GM19351 (cell line): ENCODE measurements around the gene NRXN2.

Experiments
- ATAC-seq: cut with Tn5 transposase; IDR thresholded peaks from one replicate; pipeline ENCODE4 v1.9.1; 2021; ENCODE audit warnings: mild to moderate bottlenecking, moderate library complexity; ENCODE audit not compliant: unreplicated experiment

NRXN2 gene

DNA sequence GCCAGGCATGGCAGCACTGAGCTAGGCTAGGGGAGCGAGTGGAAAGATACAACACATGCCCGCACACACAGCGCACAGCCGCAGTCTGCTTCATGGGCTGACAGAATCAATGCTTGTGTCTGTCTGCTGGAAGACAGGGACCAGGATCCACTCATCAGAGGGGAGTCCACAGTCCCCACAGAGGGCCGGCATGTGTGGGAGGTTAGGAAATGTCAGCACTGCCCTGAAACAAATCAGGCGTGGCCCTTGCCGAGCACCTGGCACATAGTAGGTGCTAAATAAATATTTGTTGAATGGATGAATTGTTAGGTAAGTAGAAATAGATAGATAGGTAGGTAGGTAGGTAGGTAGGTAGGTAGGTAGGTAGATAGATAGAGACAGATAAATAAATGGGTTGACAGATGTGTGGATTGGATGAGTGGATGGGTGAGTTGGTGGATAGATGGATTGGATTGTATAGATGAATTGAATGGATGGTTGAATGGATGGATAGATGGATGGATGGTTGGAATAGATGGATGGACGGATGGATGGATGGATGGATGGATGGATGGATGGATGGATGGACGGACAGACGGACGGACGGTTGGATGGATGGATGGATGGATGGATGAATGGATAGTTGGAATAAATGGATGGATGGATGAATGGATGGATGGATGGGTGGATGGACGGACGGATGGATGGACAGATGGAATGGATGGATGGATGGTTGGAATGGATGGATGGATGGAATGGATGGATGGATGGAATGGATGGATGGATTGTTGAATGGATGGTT lies 128.6 kb downstream of the NRXN2 start:
- no peak for ATAC-seq

DNA sequence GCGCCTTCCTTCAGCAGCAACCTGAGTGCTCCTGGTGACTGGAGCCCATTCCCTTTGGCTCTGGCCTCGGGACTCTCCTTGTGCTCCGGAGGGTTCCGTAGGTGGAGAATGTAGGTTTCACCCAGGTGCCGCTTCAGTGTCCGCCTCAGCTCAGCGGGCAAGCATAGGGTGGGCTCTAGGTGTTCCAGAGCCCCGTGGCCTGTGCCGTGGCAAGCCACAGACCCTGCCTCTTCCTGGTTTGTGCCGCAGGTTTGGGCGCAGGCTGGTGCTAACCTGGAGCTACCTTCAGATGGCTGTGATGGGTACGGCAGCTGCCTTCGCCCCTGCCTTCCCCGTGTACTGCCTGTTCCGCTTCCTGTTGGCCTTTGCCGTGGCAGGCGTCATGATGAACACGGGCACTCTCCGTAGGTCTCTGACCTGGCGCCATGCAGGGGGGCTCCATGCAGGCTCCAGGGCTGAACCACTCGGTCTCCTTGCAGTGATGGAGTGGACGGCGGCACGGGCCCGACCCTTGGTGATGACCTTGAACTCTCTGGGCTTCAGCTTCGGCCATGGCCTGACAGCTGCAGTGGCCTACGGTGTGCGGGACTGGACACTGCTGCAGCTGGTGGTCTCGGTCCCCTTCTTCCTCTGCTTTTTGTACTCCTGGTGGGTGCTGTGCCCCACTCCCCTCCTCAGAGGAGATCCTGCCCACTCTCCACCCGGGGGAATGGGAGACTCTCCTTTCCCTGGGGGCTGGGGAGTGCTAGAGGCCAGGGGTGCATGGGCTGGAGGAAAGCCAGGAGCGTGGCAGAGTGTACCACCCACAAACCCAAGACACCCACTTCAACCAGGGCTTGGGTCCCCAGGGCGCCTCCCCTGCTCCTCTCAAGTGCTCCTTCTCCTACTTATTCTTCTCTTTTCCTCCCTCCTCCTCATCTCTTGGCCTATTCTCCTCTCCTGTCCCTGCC lies 129.6 kb downstream of the NRXN2 start:
- no peak for ATAC-seq

DNA sequence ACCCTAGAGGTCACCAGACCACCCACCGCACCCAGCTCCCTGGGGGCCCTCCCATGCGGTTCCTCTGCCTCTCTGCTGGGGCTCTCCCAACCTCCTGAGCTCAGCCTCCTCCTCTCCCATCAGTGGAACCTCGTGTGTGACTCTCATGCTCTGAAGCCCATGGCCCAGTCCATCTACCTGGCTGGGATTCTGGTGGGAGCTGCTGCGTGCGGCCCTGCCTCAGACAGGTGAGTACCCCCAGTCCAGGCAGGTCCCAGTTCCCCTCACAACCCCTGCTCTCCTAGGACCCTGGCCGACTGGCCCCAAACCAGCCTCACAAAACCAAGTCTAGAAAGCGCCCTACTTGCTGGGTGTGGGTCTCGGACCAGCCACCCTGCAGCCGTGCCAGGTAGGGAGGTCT lies 130.3 kb downstream of the NRXN2 start:
- ATAC-seq, result no peak

DNA sequence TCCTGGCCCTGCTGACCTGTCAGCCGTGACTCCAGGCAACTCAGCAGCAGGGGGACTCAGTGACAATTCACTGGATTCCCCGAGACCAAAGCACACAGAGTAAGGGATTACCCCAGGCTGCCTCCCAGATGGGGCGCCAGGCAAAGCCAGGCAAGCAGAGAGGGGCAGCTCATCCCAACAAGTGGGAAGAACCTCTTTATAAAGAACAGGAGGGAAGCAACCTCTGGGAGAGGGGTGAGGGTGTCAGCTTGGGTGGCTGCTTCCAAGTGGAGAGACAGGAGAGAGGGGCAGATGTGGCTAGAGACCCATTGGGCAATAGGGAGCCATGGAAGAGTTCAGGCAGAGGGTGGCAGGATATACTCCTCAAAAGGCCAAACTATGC lies 130.8 kb downstream of the NRXN2 start:
- ATAC-seq, result no peak

DNA sequence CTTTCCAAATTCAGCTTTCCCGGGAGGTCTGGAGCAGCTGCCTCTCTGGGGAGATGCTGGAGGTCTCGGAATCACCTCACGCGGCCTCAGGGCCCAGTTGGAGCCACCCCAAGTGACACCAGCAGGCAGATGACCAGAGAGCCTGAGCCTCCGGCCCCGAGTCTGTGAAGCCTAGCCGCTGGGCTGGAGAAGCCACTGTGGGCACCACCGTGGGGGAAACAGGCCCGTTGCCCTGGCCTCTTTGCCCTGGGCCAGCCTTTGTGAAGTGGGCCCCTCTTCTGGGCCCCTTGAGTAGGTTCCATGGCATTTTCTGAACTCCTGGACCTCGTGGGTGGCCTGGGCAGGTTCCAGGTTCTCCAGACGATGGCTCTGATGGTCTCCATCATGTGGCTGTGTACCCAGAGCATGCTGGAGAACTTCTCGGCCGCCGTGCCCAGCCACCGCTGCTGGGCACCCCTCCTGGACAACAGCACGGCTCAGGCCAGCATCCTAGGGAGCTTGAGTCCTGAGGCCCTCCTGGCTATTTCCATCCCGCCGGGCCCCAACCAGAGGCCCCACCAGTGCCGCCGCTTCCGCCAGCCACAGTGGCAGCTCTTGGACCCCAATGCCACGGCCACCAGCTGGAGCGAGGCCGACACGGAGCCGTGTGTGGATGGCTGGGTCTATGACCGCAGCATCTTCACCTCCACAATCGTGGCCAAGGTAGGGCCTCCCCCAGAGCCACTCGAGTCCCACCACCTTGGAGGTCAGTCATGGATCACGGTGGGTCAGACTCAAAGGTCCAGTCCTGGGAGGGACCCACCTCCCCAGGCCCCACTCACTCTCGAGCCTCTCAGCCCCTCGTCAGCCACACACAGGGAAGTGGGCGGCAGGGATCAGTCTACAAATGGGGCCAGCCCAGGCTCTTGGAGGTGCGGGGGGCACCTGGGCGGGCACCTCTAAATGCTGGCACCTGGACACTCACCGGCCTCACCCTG lies 131.5 kb downstream of the NRXN2 start:
- ATAC-seq, result no peak

DNA sequence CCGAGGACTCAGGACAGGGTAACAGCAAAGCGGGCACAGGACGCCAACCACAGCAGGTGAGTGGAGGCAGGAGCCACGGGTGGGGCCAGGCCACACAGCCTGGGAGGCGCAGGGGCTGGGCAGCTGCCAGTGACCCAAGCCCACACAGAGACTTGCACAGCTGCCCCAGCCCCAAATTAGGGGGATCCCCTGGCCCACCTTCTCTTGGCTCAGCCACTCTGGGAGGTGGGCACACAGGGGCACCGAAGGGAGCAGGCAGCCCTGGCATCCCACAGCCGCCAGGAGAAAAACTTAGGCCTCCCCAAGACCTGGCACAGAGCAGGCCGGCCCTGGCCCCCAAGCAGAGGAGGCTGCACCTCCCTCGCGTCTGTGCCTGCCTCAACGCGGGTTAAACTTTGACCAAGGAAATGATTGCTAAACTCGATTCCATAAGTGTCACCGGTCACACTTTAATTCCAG lies 132.2 kb downstream of the NRXN2 start, which contains the start of gene SLC22A12:
Gene SLC22A12, plus strand, starts transcription at position 458 of the 459 bp plus-strand sequence. CDS start 337 bp downstream, outside the sequence.
- no peak for ATAC-seq

DNA sequence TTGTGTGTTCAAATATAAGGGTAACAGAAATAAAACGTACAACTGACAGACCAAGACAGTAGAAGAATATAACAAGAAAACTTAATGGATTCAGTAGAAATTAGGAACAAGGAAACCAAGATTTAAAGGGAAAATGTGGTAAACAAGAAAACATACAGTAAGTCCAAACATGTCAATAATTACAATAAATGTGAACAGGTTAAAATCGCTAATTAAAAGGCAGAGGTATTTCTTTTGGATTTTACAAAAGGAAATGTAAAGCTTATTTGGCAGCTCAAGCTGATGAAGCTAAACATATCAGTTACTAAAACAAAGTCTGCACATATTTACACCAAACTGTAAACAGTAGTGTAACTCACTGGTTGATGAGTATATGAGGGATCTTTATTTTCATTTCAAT lies 134.3 kb downstream of the NRXN2 start:
- no peak for ATAC-seq

DNA sequence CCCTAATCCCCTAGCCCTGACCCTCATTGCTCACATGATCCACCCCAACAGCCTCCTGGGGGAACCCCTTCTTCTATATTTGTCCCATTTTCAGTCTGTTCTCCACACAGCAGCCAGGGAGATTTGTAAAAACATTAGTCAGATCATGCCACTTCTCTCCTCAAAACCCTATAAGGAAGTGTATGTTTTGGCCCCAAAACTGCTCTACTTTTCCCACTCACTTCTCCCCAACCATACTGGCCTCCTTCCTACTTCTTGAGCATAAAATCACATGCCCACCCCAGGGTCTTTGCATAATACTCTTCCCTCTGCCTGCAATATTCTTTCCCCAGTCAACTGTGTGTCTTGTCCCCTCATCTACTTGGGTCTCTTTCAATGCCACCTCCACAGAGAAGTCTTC lies 136.6 kb downstream of the NRXN2 start:
- ATAC-seq, result no peak

DNA sequence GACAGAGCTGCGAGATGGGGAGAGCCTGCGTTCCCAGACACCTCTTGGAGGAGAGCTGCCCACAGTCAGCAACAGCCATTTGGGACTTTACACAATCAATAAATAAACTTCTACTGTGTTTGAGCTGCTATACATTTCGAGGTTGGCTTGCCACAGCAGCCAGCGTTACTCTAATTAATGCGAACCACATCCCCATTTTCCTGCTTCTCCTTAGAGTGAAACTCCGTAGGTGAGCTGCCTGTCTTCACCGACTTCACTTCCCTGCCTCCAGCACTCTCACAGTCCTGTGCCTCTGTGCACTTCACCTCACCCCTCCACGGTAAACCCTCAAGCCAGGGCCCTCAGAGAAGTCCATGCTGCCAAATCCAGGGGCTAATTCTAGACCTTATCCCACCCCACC lies 137.8 kb downstream of the NRXN2 start:
- ATAC-seq, result no peak

DNA sequence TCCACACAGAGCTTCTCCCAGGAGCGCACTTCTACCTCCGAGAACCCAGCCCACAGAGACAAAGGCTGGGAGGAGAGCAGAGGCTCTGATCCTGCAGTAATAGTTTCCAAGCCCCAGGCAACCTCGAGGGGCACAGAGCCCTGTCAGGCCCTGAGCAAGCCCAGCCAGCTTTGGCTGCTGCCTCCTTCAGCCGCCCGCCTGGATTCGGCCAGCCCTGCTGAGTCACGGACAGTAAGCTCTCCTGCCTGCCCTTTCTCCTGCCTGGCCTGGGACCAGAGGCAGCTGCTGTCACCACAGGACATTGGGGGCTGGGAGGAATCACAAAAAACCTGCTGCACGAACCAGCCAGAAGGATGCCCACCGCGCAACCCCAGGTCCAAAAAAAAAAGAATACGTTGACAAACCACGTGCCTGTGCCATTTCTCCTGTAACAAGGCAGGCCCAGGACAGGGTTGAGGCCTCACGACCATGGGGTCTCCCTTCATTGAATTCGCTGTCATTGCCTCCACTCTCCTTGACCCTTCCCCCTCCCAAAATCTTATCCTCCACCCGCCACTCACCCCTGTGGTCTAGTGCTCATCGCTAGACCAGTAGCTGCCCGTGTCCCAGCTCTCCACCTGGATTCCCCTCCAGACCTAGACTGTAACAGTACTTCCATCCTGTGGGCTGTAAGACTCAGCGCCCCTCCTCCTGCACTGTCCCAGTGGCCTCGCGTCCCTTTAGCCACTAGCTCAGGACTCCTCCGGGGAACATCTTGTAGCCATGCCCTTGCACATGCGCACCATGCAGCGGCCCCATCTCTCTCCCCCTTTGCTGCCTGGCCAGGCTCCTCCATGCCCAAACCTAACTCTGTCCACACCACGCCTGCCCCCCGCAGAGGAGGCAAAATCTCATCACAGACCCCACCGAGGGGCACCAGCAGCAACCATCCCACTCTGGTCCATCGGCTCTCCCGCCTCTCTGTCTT lies 139.4 kb downstream of the NRXN2 start:
- no peak for ATAC-seq

DNA sequence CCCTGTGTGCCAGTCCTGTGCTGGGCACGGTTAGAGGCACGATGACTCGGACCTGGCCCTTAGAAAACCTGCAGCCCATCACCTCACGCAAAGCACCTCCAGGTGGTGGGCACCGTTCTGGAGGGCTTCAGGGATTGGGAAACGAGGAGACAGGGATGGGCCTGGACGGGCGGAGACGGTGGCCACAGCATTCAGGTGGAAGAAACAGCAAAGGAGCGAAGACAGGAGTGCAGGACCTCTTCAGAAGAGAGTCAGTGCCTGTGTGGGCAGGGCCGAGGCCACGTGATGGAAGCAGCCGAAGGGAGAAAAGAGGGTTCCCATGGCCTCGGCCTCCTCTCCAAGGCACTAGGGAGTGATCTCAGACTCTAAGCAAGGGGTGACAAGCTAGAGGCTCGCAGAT lies 140.1 kb downstream of the NRXN2 start:
- no peak for ATAC-seq

DNA sequence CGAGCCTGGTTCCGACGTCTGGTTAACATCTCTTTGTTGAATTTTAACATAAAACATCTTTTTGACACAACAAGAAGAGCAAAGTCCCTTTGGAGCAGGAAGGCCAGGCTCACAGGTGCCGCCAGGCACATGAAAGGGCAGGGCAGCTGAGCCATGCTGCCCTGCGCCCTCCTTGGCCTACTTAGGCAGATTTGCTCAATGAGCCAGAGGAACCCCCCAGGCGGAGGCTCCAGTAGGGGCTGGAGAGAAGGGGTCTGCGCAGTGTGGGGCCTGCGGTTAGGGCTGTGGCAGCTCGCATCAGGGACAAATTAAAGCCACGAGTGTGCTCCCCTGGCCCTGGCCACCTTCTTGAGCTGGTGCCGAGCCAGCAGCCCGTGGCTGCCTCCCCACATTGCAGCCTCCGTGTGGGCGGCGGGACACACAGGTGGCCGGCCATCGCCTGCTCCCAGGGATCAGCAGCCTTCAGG lies 141.9 kb downstream of the NRXN2 start:
- ATAC-seq, result no peak

DNA sequence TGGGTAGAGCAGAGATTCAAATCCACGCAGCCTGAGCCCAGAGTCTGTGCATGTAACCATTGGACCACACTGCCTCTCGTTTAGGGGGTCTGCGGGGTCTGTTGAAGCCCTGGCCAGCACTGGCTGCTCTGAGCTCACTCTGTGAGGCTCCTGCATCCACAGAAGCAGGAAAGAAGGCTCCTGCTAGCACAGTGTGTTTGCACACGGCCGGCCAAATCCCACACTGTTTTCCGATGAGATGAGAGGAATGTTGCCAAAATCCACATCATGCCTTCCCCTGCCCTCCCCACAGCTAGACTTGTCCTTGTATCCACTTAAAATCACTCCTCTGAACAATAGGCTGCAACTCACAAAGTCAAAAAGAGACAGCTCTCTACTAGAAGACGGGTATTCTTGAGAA lies 142.6 kb downstream of the NRXN2 start:
- ATAC-seq, result no peak

DNA sequence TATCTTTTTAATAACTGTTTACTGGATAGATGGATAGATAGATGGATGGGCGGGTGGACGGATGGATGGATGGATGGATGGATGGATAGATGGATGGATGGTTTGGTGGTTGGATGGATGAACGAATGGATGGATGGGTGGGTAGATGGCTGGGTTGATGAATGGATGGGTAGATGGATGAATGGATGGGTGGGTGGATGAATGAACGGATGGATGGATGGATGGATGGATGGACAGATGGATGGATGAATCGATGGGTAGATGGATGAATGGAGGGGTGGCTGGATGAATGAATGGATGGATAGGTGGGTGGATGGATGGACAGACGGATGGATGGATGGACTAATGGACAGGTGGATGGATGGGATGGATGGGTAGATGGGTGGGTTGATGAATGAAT lies 145.8 kb downstream of the NRXN2 start:
- ATAC-seq, result no peak

DNA sequence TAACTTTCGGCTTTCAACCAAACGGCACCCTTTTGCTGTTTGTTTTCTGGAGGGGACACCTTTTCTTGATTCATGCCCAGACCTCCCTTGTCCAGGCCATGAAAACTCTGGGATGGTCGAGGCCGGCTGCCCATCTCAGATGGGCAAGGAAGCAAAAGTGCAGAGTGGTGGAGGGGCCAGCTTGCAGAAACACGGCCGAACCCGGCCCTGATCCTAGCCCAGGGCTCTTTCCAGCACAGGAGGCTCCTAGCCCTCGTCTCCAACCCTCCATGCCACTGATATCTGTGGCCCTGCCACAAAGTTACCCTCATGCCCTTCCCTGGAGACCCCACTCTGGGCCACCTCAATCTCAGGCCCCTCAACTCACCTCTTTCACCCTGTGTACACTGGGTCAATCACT lies 150.9 kb downstream of the NRXN2 start:
- ATAC-seq, result no peak

DNA sequence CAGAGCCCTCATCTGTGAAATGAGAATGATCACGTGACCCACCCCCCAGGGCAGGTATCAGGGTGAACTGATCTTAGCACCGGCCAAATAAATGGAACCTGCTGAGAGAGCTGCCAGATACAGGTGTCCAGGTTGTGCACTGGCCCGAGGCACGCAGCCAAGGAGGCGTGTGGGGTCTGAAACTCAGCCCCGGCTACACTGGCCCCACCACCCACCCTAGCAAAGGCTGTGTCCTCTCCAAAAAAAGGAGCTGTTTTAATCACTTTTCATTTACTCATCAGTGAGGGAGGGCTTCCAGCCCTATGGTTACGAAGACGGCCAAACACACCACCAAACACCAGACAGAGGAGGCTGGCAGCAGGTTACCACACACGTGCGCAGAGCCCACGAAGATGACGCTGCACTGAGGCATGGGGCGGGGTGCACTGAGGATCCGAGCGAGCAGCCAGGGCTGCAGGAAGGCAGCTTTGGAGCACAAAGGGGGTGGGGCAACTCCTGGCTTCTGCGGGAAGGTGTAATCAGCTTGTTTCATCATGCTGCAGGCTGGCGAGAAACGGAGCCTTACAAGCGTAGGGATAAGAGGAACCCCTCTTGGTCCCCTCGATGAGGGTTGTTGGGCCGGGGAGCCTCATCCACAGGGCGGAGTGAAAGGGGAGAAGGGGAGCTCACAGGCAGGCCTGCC lies 151.4 kb downstream of the NRXN2 start:
- ATAC-seq, result no peak

DNA sequence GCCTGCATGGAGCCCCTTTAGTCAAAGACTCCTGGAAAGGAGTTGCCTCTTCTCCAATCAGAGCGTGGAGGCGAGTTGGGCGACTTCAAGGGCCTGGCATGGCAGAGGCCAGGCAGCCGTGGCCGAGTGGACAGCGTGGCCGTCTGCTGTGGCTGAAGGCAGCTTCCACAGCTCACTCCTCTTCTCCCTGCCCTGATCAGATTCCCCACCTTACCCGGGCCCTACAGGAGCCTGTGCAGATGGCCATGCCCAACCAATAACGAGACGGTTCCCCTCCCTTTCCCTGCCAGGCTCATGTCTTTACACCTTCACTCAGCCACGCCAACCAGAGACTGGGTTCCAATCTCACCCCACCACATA lies 152.0 kb downstream of the NRXN2 start:
- no peak for ATAC-seq

DNA sequence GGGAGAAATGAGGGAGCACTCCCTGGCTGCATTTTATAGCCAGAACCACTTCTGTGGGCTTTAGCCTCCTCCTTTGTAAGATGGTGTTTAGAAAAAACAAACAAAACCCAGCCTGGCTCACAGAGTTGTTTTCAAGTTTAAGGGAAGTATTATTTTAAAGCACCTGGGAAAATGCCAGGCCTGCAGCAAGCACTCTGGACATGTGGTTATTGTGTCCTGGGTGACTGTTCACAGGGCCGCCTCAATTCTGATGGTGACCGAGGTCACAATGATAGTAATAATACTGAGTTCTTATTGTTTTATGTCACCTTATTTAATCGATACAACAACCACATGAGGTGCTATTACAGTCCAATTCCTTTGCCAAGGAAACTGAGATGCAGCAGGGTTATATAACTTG lies 152.7 kb downstream of the NRXN2 start:
- no peak for ATAC-seq
